ENCODE measurements around the gene OMP.

GRCh38 chr11:77054084-77054483 lies 48.6 kb upstream of the OMP start:
- TF ChIP-seq, protein P1, sequence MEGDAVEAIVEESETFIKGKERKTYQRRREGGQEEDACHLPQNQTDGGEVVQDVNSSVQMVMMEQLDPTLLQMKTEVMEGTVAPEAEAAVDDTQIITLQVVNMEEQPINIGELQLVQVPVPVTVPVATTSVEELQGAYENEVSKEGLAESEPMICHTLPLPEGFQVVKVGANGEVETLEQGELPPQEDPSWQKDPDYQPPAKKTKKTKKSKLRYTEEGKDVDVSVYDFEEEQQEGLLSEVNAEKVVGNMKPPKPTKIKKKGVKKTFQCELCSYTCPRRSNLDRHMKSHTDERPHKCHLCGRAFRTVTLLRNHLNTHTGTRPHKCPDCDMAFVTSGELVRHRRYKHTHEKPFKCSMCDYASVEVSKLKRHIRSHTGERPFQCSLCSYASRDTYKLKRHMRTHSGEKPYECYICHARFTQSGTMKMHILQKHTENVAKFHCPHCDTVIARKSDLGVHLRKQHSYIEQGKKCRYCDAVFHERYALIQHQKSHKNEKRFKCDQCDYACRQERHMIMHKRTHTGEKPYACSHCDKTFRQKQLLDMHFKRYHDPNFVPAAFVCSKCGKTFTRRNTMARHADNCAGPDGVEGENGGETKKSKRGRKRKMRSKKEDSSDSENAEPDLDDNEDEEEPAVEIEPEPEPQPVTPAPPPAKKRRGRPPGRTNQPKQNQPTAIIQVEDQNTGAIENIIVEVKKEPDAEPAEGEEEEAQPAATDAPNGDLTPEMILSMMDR (conservative IDR thresholded peaks at IDR 0.05; ENCODE audit: low read length): no peak
- no peak for TF ChIP-seq EZH2phosphoT487 (IDR thresholded peaks at IDR 0.05; ENCODE audit: borderline replicate concordance, low read depth, low read length)

All from OCI-LY7 (cell line).